HL-60 (cell line): ENCODE measurements around the gene PAMR1.

ENCODE experiments used
- CTCF ChIP-seq: IDR thresholded peaks from one replicate; pipeline ENCODE4 v1.5.1; 2011; ENCODE audit warnings: low read length, control low read depth, inconsistent platforms; ENCODE audit not compliant: insufficient read depth
- GABPA ChIP-seq: IDR thresholded peaks from 2 replicates; pipeline ENCODE4 v1.6.1; 2012; ENCODE audit warnings: low read depth

- TF ChIP-seq CTCF = no peak
- TF ChIP-seq GABPA = no peak
Observed at GRCh38 chr11:35419184-35419829, 106.1 kb downstream of the PAMR1 start, which contains the start of gene SLC1A2.
